GM19351 (cell line): ENCODE measurements around the gene EBI3.
"Not testable (repeated sequence)": the region's sequence is repeated elsewhere in the genome, so short reads cannot be mapped to it uniquely, and the experiment has no call there.

Source experiments
- ATAC-seq: cut with Tn5 transposase; IDR thresholded peaks from one replicate; pipeline ENCODE4 v1.9.1; 2021; ENCODE audit warnings: mild to moderate bottlenecking, moderate library complexity; ENCODE audit not compliant: unreplicated experiment

The EBI3 gene

GRCh38 chr19:4233282-4233853 is 4.0 kb downstream of the EBI3 start:
- no peak for ATAC-seq

GRCh38 chr19:4234142-4234861 is 5.0 kb downstream of the EBI3 start:
- no peak for ATAC-seq

DNA sequence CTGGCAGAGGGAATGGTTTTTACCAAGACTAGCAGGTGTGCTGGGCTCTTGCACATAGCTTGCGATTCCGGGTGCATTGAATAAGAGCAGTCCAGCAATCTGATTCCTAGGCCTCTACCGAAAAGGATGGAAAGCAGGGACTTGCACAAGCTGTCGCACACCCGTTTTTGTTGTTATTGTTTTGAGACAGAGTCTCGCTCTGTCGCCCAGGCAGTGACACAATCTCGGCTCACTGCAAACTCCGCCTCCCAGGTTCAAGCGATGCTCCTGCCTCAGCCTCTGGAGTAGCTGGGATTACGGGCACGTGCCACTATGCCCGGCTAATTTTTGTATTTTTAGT is 5.5 kb downstream of the EBI3 start:
- ATAC-seq, result no peak

- ATAC-seq, result not testable (repeated sequence)
Measured at GRCh38 chr19:4237510-4237909, 8.2 kb downstream of the EBI3 start.

DNA sequence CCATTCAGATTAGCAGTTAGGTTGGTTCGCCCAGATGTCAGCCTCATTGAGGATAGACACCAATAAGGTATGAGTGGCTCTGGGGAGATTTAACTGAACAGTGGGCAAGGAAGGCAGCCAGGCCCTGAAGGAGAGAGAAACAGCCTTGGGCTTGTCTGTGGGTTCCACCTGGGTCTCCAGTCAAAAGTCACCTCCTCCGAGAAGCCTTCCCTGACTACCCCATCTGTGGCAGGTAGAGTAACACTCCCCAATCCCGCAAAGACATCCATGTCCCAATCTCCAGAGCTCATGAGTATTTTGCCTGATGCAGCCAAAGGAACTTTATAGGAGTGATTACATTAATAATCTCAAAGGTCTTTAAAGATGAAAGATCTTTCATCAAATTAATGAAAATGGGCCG is 9.5 kb downstream of the EBI3 start:
- ATAC-seq, result no peak

GRCh38 chr19:4241824-4242430 is 12.6 kb downstream of the EBI3 start:
- no peak for ATAC-seq

DNA sequence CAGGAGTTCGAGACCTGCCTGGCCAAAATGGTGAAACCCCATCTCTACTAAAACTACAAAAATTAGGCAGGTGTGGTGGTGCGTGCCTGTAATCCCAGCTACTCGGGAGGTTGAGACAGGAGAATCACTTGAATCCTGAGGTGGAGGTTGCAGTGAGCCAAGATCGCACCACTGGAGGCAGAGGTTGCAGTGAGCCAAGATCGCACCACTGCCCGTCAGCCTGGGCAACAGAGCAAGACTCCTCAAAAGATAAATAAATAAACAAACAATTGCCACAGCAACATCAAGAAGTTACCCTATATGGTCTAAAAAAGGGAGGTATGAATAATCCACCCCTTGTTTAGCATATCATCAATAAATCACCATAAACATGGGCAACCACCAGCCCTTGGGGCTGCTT is 16.6 kb downstream of the EBI3 start:
- not testable (repeated sequence) for ATAC-seq

DNA sequence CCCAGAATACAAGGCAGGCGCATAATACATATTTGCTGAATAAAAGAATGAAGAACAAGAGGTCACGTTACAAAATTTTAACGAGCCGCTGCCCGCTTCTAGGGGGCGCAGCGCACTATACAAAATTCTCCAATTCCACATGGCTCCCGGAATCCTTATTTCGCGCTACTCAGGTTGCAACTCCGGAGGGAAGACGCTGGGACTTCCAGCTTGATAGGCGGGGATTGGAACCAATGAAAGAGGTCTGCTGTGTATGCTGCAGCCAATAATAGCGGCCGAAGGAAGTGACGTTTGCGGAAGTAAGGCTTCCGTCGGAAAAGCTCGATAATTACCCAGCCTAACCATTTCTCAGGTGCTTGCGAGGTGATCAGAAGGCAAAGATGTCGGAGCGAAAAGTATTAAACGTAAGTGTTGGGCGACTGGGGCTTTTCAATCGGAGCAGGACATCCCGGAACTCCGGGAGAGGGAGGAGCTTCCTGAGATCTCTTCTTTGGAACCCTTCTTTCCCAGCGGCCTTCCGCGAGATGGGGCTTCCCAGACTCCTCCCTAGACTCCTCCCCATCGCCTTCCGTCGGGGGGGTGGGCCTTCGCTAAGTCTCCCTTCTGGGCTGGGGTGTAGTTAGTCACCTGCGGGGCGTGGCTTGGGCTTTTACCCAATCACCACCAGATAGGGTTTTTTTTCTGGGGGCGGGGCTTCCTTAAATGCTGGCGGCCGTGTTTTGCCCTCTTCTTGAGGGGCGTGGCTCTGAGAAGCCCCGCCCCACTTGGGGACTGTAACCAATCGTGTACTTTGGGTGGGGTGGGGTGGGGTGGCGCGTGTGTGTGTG is 17.7 kb downstream of the EBI3 start, which contains the start of gene YJU2:
Gene YJU2, plus strand, starts transcription at position 314 of the 827 bp plus-strand sequence. Its CDS starts 67 bp downstream, at position 381.
- peak; percentile 84 for ATAC-seq

GRCh38 chr19:4256563-4256962 is 27.2 kb downstream of the EBI3 start:
- ATAC-seq, result no peak

- ATAC-seq, result no peak
Measured at GRCh38 chr19:4257025-4257424, 27.7 kb downstream of the EBI3 start.

- no peak for ATAC-seq
Measured at GRCh38 chr19:4258181-4258580, 28.9 kb downstream of the EBI3 start.

DNA sequence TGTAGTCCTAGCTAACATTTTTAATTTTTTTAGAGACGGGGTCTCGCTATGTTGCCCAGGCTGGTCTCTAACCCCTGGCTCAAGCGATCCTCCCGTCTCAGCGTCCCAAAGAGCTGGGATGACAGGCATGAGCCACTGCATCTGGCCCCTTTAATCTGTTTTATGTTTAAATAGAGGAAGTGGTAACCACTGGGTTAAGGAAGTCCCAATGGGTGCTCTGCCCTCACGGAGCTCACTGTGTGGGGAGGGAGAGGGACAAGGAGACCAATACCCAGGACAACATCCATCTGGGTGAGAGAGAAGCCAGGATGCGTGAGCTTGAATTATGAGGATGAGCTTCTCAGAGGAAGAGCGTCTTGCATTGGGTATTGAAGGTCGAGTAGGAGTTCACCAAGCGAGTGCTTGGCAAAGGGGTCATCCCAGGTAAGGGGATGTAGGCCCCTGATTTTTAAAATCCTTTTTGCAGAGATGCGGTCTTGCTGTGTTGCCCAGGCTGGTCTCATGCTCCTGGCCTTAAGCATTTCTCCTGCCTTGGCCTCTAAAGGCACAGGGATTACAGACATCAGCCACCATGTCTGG is 31.4 kb downstream of the EBI3 start:
- no peak for ATAC-seq

DNA sequence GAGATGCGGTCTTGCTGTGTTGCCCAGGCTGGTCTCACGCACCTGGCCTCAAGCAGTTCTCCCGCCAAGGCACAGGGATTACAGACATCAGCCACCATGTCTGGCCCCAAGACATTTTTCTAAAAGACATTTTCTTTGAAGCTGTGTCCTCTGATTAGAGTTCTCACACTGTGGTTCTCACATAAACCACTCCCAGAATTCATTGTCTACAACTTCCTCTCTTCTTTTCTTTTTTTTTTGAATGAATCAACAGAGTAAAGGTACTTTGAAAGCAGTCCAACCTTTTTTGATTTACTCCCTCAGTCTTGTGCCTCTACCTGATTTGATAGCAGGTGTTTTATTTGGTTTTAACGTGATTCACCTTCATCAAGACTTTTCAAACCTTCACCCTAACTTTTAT is 35.5 kb downstream of the EBI3 start:
- no peak for ATAC-seq

DNA sequence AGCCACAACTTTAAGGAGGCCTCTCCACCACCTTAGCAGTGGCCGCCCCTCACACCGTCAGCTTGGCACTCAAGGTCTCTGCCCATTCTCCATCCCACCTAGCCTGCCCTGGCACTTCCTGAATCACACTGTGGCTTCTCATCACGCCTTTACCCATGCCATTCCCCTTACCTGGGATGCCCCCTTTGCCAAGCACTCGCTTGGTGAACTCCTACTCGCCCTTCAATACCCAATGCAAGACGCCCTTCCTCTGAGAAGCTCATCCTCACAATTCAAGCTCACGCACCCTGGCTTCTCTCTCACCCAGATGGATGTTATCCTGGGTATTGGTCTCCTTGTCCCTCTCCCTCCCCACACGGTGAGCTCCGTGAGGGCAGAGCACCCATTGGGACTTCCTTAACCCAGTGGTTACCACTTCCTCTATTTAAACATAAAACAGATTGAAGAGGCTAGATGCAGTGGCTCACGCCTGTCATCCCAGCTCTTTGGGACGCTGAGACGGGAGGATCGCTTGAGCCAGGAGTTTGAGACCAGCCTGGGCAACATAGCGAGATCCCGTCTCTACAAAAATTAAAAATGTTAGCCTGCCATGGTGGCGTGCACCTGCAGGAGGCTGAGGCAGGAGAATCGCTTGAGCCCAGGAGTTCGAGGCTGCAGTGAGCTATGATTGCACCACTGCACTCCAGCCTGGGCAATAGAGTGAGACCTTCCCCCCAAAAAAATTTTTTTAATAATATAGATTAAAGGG is 37.1 kb downstream of the EBI3 start:
- ATAC-seq, result no peak

GRCh38 chr19:4267101-4267900 is 38.0 kb downstream of the EBI3 start:
- ATAC-seq, result no peak

- no peak for ATAC-seq
Measured at GRCh38 chr19:4267901-4268815, 38.8 kb downstream of the EBI3 start.

- no peak for ATAC-seq
Measured at GRCh38 chr19:4268816-4269430, 39.6 kb downstream of the EBI3 start.

DNA sequence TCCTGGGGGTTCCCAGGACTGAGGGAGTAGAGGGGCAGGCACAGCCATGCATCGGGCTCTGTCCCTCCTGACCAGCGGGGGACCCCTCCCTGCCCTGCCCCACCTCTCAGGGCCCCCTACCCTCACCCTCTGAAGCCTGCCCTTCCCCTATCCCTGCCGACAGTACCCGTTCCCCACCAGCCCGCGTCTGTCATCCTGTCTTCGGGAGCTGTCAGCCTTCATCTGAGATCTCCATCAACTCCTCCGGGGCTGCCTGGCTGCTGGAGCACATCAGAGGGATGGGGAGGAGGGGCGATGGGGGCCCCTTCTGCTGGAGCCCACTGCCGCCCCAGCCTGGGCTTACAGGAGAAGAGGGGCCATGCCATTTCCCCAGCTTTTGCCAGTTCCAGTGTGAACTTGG is 43.6 kb downstream of the EBI3 start:
- no peak for ATAC-seq
